GM23338 (cell line): ENCODE results near the gene MFNG. TPM values are rescaled to one million over a fixed set of nuclear protein-coding genes. Genes with fewer than 3 reads are reported as not detected.

ENCODE experiments used
- ATAC-seq: fragments of 200-7000 bp; cut with Tn5 transposase; 3 replicates; pipeline ENCODE4 v1.9.1; 2020
- DNase-seq: peaks from one replicate; pipeline ENCODE4 v3.0.0-alpha.2; 2015; ENCODE audit warnings: low spot score
- H2AFZ ChIP-seq: fragments of 200-600 bp; sonication (generic); 2 replicates; pipeline ENCODE4 v1.8.0; 2016; ENCODE audit warnings: antibody characterized with exemption, mild to moderate bottlenecking, moderate library complexity
- H3F3A ChIP-seq: fragments of 200-600 bp; sonication (generic); replicated peaks from 2 replicates; pipeline ENCODE4 v1.8.0; 2017; ENCODE audit warnings: antibody characterized with exemption, mixed run types, low read depth
- H3K27ac ChIP-seq: fragments of 200-600 bp; sonication (generic); 2 replicates; pipeline ENCODE4 v1.6.1; 2016; ENCODE audit warnings: low read depth
- H3K27me3 ChIP-seq: fragments of 200-600 bp; sonication (generic); 2 replicates; pipeline ENCODE4 v1.8.0; 2016; ENCODE audit warnings: mild to moderate bottlenecking, mixed run types, moderate library complexity; ENCODE audit not compliant: insufficient read depth
- H3K36me3 ChIP-seq: fragments of 200-600 bp; sonication (generic); 2 replicates; pipeline ENCODE4 v1.8.0; 2016; ENCODE audit warnings: mild to moderate bottlenecking; ENCODE audit not compliant: insufficient read depth
- H3K4me1 ChIP-seq: fragments of 200-600 bp; sonication (generic); 2 replicates; pipeline ENCODE4 v1.8.0; 2016; ENCODE audit warnings: mild to moderate bottlenecking, moderate library complexity; ENCODE audit not compliant: insufficient read depth
- H3K4me2 ChIP-seq: fragments of 200-600 bp; sonication (generic); 2 replicates; pipeline ENCODE4 v1.7.1; 2017; ENCODE audit warnings: mixed run types
- H3K4me3 ChIP-seq: fragments of 200-600 bp; sonication (generic); 2 replicates; pipeline ENCODE4 v1.6.1; 2016; ENCODE audit warnings: mixed run types
- H3K79me2 ChIP-seq: fragments of 200-600 bp; sonication (generic); replicated peaks from 2 replicates; pipeline ENCODE4 v1.8.0; 2017; ENCODE audit warnings: mild to moderate bottlenecking; ENCODE audit not compliant: insufficient read depth
- H3K9me2 ChIP-seq: fragments of 200-600 bp; sonication (generic); 2 replicates; pipeline ENCODE4 v1.8.0; 2017; ENCODE audit not compliant: insufficient read depth
- H4K20me1 ChIP-seq: fragments of 200-600 bp; sonication (generic); replicated peaks from 2 replicates; pipeline ENCODE4 v1.8.0; 2017; ENCODE audit warnings: mild to moderate bottlenecking; ENCODE audit not compliant: insufficient read depth
- H3K27ac Mint-ChIP-seq: 2 replicates; pipeline ENCODE4 v1.8.0; 2020; ENCODE audit warnings: inconsistent platforms, mild to moderate bottlenecking, moderate library complexity, mixed read lengths
- H3K27me3 Mint-ChIP-seq: 3 replicates; pipeline ENCODE4 v1.8.0; 2022; ENCODE audit warnings: low read depth, mild to moderate bottlenecking, moderate library complexity, mixed read lengths, inconsistent platforms; ENCODE audit not compliant: insufficient read depth, poor library complexity
- H3K36me3 Mint-ChIP-seq: 3 replicates; pipeline ENCODE4 v1.8.0; 2021; ENCODE audit warnings: low read depth, mild to moderate bottlenecking, inconsistent platforms, moderate library complexity, mixed read lengths
- H3K4me1 Mint-ChIP-seq: 3 replicates; pipeline ENCODE4 v1.8.0; 2020; ENCODE audit warnings: mild to moderate bottlenecking, inconsistent platforms, mixed read lengths
- H3K4me3 Mint-ChIP-seq: 3 replicates; pipeline ENCODE4 v1.8.0; 2021; ENCODE audit warnings: moderate library complexity, mild to moderate bottlenecking, inconsistent platforms, mixed read lengths
- H3K9me3 Mint-ChIP-seq: 3 replicates; pipeline ENCODE4 v1.8.0; 2020; ENCODE audit warnings: moderate library complexity, mild to moderate bottlenecking, inconsistent platforms, mixed read lengths
- CREB1 ChIP-seq: fragments of 250-450 bp; sonication (Bioruptor Pico); IDR thresholded peaks from 2 replicates; pipeline ENCODE4 v1.5.0; 2020; ENCODE audit warnings: low read depth, mild to moderate bottlenecking, moderate library complexity
- EZH2 ChIP-seq: fragments of 200-600 bp; sonication (generic); IDR thresholded peaks from one replicate; pipeline ENCODE4 v1.8.0; 2017; ENCODE audit warnings: antibody characterized with exemption, mild to moderate bottlenecking, low read depth; ENCODE audit not compliant: unreplicated experiment
- JUNB ChIP-seq: IDR thresholded peaks from one replicate; pipeline ENCODE4 v1.6.1; 2016; ENCODE audit warnings: antibody characterized with exemption; ENCODE audit not compliant: unreplicated experiment
- NANOG ChIP-seq: IDR thresholded peaks from 2 replicates; pipeline ENCODE4 v1.6.1; 2016; ENCODE audit warnings: antibody characterized with exemption, borderline replicate concordance
- POLR2AphosphoS5 ChIP-seq: IDR thresholded peaks from 2 replicates; pipeline ENCODE4 v1.6.1; 2016; ENCODE audit warnings: antibody characterized with exemption, low read depth
- ZNF331 ChIP-seq: fragments of 250-450 bp; sonication (Bioruptor Pico); IDR thresholded peaks from 2 replicates; pipeline ENCODE4 v1.5.0; 2020; ENCODE audit warnings: low read depth, mild to moderate bottlenecking, moderate library complexity
- ZNF462 ChIP-seq: fragments of 250-450 bp; sonication (Bioruptor Pico); IDR thresholded peaks from 2 replicates; pipeline ENCODE4 v1.5.0; 2020; ENCODE audit warnings: mild to moderate bottlenecking, moderate library complexity
- polyA plus RNA-seq: library from polyadenylated mRNA; unstranded; fragments of >200 nt; fragmentation: Nextera tagmentation; extraction: Ambion mirVana; gene quantifications from 2 replicates; pipeline ENCODE4 v1.2.1, GENCODE V29; 2016
- total RNA-seq: library from RNA; depleted of rRNA; stranded (reverse); fragments of >200 nt; shearing (Covaris generic); gene quantifications from 2 replicates; pipeline ENCODE4 v1.2.3, GENCODE V29; 2014
- TF ChIP-seq, protein P1 (sequence below): IDR thresholded peaks from one replicate; pipeline ENCODE4 v1.6.1; 2018; ENCODE audit warnings: antibody characterized with exemption; ENCODE audit not compliant: unreplicated experiment

MFNG gene
- total and polyA plus RNA-seq, 2 experiments from 2014 or later: 1.4 to 1.9 TPM

GRCh38 chr22:37514526-37515051, 28.4 kb upstream of the MFNG start (continued):
- TF ChIP-seq ZNF462: no peak
- TF ChIP-seq NANOG: no peak
- TF ChIP-seq ZNF331 (CRISPR knock-in tag): no peak

DNA sequence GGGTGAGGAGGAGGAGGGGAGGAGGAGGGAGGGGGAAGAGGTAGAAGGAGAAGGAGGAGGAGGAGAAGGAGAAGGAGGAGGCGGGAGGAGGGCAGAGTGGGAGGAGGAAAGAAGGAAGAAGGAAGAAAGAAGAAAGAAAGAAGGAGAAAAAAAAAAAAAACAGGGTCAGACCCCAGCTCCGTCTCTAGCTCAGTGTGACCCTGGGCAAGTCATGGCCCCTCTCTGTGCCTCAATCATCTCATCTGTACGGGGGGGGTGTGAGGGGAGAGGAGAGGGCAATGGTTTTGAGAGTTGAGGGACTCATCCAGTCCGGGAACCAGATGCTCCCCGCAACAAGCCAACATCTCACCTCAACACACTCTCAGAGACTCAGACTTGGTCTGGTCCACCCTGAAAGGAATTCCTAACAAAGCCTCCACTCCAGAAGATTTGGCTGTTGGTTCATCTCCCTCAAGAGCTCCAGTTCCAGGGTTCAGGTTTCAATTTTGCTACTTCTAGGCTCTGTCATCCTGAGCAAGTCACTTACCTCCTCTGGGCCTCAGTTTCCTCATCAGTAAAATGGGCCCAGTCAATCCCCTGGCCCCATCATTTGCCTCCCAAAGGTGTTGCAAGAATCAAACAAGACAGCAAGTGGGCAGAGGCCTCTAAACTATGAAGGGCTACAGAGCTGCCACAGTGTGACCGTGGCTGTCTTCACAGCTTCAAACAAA, 25.4 kb upstream of the MFNG start:
- Histone ChIP-seq H2AFZ (no peak overlapping the region), H3K4me3 (no peak overlapping the region), H3K4me1 (no peaks in the 10 kb centered on the region), H3K27ac (no peak overlapping the region), H3K9me2 (no peaks in the 10 kb centered on the region), H4K20me1 (no peaks in the 10 kb centered on the region), H3K4me2 (no peak overlapping the region), H3F3A (no peaks in the 10 kb centered on the region), H3K79me2 (no peaks in the 10 kb centered on the region), H3K27me3 (no peaks in the 10 kb centered on the region), H3K36me3 (no peaks in the 10 kb centered on the region)
- Mint-ChIP-seq H3K4me1 (peaks cover 13% of the 10 kb centered on the region), H3K9me3 (peaks cover 4% of the 10 kb centered on the region; the same call in 2 of the 3 replicates), H3K27ac (no peak overlapping the region), H3K36me3 (peaks cover 5% of the 10 kb centered on the region; the same call in 2 of the 3 replicates), H3K4me3 (no peak overlapping the region), H3K27me3 (peaks cover 2% of the 10 kb centered on the region)
- ATAC-seq (no peak), DNase-seq (no peak)
- TF ChIP-seq NANOG (no peak), CREB1 (CRISPR knock-in tag) (no peak), POLR2AphosphoS5 (no peak), EZH2 (no peak), JUNB (no peak)
- TF ChIP-seq, protein P1, sequence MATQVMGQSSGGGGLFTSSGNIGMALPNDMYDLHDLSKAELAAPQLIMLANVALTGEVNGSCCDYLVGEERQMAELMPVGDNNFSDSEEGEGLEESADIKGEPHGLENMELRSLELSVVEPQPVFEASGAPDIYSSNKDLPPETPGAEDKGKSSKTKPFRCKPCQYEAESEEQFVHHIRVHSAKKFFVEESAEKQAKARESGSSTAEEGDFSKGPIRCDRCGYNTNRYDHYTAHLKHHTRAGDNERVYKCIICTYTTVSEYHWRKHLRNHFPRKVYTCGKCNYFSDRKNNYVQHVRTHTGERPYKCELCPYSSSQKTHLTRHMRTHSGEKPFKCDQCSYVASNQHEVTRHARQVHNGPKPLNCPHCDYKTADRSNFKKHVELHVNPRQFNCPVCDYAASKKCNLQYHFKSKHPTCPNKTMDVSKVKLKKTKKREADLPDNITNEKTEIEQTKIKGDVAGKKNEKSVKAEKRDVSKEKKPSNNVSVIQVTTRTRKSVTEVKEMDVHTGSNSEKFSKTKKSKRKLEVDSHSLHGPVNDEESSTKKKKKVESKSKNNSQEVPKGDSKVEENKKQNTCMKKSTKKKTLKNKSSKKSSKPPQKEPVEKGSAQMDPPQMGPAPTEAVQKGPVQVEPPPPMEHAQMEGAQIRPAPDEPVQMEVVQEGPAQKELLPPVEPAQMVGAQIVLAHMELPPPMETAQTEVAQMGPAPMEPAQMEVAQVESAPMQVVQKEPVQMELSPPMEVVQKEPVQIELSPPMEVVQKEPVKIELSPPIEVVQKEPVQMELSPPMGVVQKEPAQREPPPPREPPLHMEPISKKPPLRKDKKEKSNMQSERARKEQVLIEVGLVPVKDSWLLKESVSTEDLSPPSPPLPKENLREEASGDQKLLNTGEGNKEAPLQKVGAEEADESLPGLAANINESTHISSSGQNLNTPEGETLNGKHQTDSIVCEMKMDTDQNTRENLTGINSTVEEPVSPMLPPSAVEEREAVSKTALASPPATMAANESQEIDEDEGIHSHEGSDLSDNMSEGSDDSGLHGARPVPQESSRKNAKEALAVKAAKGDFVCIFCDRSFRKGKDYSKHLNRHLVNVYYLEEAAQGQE: no peak
